Heart left ventricle (tissue), 16 donors: ENCODE data around the gene AP3S1. TPM values are rescaled to one million over a fixed set of nuclear protein-coding genes. Genes with fewer than 3 reads are reported as not detected.
"Not testable (repeated sequence)": the region's sequence is repeated elsewhere in the genome, so short reads cannot be mapped to it uniquely, and the experiment has no call there.

Source experiments
- ATAC-seq, 4 donors: fragments of 200-7000 bp; cut with Tn5 transposase; one replicate each; pipeline ENCODE4 v1.9.1; 2020 to 2022; ENCODE audit warnings: moderate library complexity in 4 of 4, mild to moderate bottlenecking in 3 of 4, moderate number of reproducible peaks in 1 of 4
- DNase-seq, 5 donors: peaks; one replicate each; pipeline ENCODE4 v3.0.0-alpha.2; 2020
- H3K27ac ChIP-seq, 12 donors: fragments of 200-600 bp; sonication (generic) in 4 of 12; one replicate each; pipeline versions ENCODE4 v1.5.0 to v1.8.0; 2016 to 2022; ENCODE audit warnings: mild to moderate bottlenecking in 2 of 12
- H3K27me3 ChIP-seq, 9 donors: fragments of 200-600 bp; sonication (generic) in 2 of 9; one replicate each; pipeline versions ENCODE4 v1.5.1 to v1.8.0; 2016 to 2022; ENCODE audit warnings: mild to moderate bottlenecking in 3 of 9
- H3K36me3 ChIP-seq, 9 donors: fragments of 200-600 bp; sonication (generic) in 2 of 9; one replicate each; pipeline versions ENCODE4 v1.5.0 to v1.8.0; 2018 to 2022; ENCODE audit warnings: mild to moderate bottlenecking in 2 of 9
- H3K4me1 ChIP-seq, 12 donors: fragments of 200-600 bp; sonication (generic) in 4 of 12; one replicate each; pipeline versions ENCODE4 v1.5.0 to v1.8.0; 2016 to 2022; ENCODE audit warnings: mild to moderate bottlenecking in 3 of 12
- H3K4me3 ChIP-seq, 12 donors: fragments of 200-600 bp; sonication (generic) in 4 of 12; one replicate each; pipeline versions ENCODE4 v1.5.0 to v1.8.0; 2017 to 2022; ENCODE audit warnings: mild to moderate bottlenecking in 9 of 12, moderate library complexity in 4 of 12
- H3K9me3 ChIP-seq, 12 donors: fragments of 200-600 bp; sonication (generic) in 4 of 12; one replicate each; pipeline versions ENCODE4 v1.5.0 to v1.8.0; 2016 to 2022; ENCODE audit warnings: mild to moderate bottlenecking in 1 of 12
- POLR2A ChIP-seq, 2 donors: fragments of 450-650 bp; IDR thresholded peaks; one replicate each; pipeline ENCODE4 v1.6.1; 2017; ENCODE audit warnings: antibody characterized with exemption in 2 of 2, mild to moderate bottlenecking in 2 of 2, moderate library complexity in 2 of 2
- WGBS, 4 donors: extraction: QIAGEN DNeasy Blood & Tissue Kit in 2 of 4; methylation state at CpG; one replicate each; pipeline versions ENCODE4 v1.1.5 to v1.1.7; 2013 to 2018; 5-methylcytosine and 5-hydroxymethylcytosine counted together
- intact Hi-C, 10 donors: fragments of 100-400 bp; cut with DNase I; formaldehyde crosslinking; loops; one replicate each; pipeline versions ENCODE4 v1.11.1 to v1.14.2; 2022
- polyA plus RNA-seq, 2 donors: library from polyadenylated mRNA; stranded (reverse); fragments of 200-250 nt; gene quantifications; one replicate each; pipeline ENCODE4 v1.2.3, GENCODE V29; 2013
- total RNA-seq, 9 donors: library from RNA; depleted of rRNA in 2 of 9; stranded (reverse); fragments of >200 nt in 2 of 9; fragmentation: NEBNext Ultra II Directional in 3 of 9; extraction: Animal tissue kit (Norgen Biotek cat#: 25700) in 3 of 9; gene quantifications; one replicate each; pipeline versions ENCODE4 v1.1.0 to v1.2.4, GENCODE V29; 2016 to 2023
- TF ChIP-seq, protein P1 (sequence below), 12 donors: fragments of 200-600 bp; sonication (generic) in 4 of 12; IDR thresholded peaks; one replicate each; pipeline versions ENCODE4 v1.5.0 to v1.8.0; 2018 to 2022; ENCODE audit warnings: antibody characterized with exemption in 12 of 12, mild to moderate bottlenecking in 5 of 12
- donor health status: ischemic (EF 13 %, LVEDD 7.1; RV severe dilation, severe dysfunction).
- donor health status: healthy with polysubstance abuse.
- donor health status: DM: no; HTN: yes; CAD: no.
- donor health status: DM: no; HTN: no; CAD: no.
- donor health status: ischemic (EF 25% LVEDD 6.9; RV normal size, moderate dysfunction).
- donor health status: ischemic (EF 25% LVEDD 5.7; RV mildly dilated, moderate dysfunction).
- donor health status: healthy.
- donor health status: DM: yes; HTN: yes; CAD: no.
- donor health status: ischemic (EF 35%, LVEDD 5.7; RV mildly dilated, moderate dysfunction).
- donor health status: nonischemic (EF 11% LVEDD 7.7; RV severe dilation, severe dysfunction).
- donor health status: DM: yes; HTN: yes; CAD: no.
- donor health status: PGD.
- donor health status: ischemic (EF 29% LVEDD 5.4; RV normal size, mild dysfunction).
- donor health status: nonischemic (EF 23%, LVEDD 6.1; RV moderate dilation, normal function).

Gene AP3S1
- total and polyA plus RNA-seq, 11 donors, result 20.3 to 56.4 (median 46.4) TPM

- Histone ChIP-seq H3K4me1 (no peaks in the 10 kb centered on the region), H3K4me3 (no peak overlapping the region), H3K36me3 (peaks cover 0 to 63% (median 0%) of the 10 kb centered on the region in 9 donors), H3K27ac (no peak overlapping the region), H3K27me3 (peaks cover 0 to 7% (median 0%) of the 10 kb centered on the region in 9 donors), H3K9me3 (no peaks in the 10 kb centered on the region)
- ATAC-seq (no peak), DNase-seq (no peak)
- TF ChIP-seq, protein P1, sequence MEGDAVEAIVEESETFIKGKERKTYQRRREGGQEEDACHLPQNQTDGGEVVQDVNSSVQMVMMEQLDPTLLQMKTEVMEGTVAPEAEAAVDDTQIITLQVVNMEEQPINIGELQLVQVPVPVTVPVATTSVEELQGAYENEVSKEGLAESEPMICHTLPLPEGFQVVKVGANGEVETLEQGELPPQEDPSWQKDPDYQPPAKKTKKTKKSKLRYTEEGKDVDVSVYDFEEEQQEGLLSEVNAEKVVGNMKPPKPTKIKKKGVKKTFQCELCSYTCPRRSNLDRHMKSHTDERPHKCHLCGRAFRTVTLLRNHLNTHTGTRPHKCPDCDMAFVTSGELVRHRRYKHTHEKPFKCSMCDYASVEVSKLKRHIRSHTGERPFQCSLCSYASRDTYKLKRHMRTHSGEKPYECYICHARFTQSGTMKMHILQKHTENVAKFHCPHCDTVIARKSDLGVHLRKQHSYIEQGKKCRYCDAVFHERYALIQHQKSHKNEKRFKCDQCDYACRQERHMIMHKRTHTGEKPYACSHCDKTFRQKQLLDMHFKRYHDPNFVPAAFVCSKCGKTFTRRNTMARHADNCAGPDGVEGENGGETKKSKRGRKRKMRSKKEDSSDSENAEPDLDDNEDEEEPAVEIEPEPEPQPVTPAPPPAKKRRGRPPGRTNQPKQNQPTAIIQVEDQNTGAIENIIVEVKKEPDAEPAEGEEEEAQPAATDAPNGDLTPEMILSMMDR (IDR thresholded peaks at IDR 0.05), result no peak
- TF ChIP-seq POLR2A (IDR thresholded peaks at IDR 0.05), result no peak
- WGBS, 4 donors, result 73 to 90% (median 81%) methylated on average over 2 of the region's 2 CpGs
- intact Hi-C loops, result no loop called here
These were observed 34.6 kb upstream of the AP3S1 start for GRCh38 chr5:115806986-115807653.

- Histone ChIP-seq H3K4me3 (no peak overlapping the region), H3K36me3 (peaks cover 0 to 64% (median 0%) of the 10 kb centered on the region in 9 donors), H3K9me3 (no peaks in the 10 kb centered on the region), H3K4me1 (no peaks in the 10 kb centered on the region), H3K27me3 (peaks cover 0 to 10% (median 0%) of the 10 kb centered on the region in 9 donors), H3K27ac (no peak overlapping the region)
- no peak for TF ChIP-seq POLR2A (IDR thresholded peaks at IDR 0.05)
- TF ChIP-seq, protein P1 (IDR thresholded peaks at IDR 0.05), result no peak
- intact Hi-C loops, result no loop called here
- ATAC-seq (no peak), DNase-seq (no peak)
- WGBS, 4 donors, result 87 to 98% (median 90%) methylated on average over 2 of the region's 2 CpGs
These were observed 34.1 kb upstream of the AP3S1 start for GRCh38 chr5:115807654-115808052.

DNA sequence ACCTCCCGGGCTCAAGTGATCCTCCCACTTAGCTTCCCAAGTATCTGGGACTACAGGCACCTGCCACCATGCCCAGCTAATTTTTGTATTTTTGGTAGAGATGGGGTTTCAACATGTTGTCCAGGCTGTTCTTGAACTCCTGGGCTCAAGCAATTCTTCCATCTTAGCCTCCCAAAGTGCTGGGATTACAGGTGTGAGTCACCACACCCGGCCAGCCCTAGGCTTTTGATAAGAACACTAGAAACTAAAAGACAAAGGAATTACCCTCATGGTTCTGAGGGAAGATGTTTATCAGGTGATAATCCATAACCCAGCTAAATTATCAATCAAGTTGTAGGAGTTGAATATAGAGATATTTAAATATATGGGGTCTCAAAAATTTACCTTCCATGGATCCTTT lies 33.7 kb upstream of the AP3S1 start:
- DNase-seq, H3K9me3 ChIP-seq, intact Hi-C loops, ATAC-seq, H3K4me3 ChIP-seq, H3K4me1 ChIP-seq, H3K27ac ChIP-seq: not testable (repeated sequence)
- peaks cover 0 to 60% (median 0%) of the 10 kb centered on the region in 9 donors for H3K36me3 ChIP-seq
- WGBS, 4 donors, result 87 to 95% (median 91%) methylated on average over 2 of the region's 2 CpGs
- H3K27me3 ChIP-seq, result peaks cover 0 to 13% (median 0%) of the 10 kb centered on the region in 9 donors

- Histone ChIP-seq H3K4me3 (no peak overlapping the region), H3K27me3 (peaks cover 0 to 30% (median 10%) of the 10 kb centered on the region in 9 donors), H3K27ac (no peak overlapping the region), H3K36me3 (peaks cover 0 to 48% (median 0%) of the 10 kb centered on the region in 9 donors), H3K4me1 (peaks cover 0 to 8% (median 0%) of the 10 kb centered on the region in 12 donors), H3K9me3 (no peaks in the 10 kb centered on the region)
- ATAC-seq (no peak), DNase-seq (no peak)
- intact Hi-C loops, result no loop called here
- WGBS, 4 donors, result 63 to 72% (median 68%) methylated on average over 2 of the region's 2 CpGs
- TF ChIP-seq, protein P1 (IDR thresholded peaks at IDR 0.05), result no peak
- no peak for TF ChIP-seq POLR2A (IDR thresholded peaks at IDR 0.05)
These were observed 31.8 kb upstream of the AP3S1 start for GRCh38 chr5:115809946-115810345.

- no peak overlapping the region for H3K27ac ChIP-seq
- no peak for ATAC-seq
- TF ChIP-seq, protein P1 (IDR thresholded peaks at IDR 0.05), result no peak
- no peak for TF ChIP-seq POLR2A (IDR thresholded peaks at IDR 0.05)
- peaks cover 0 to 38% (median 19%) of the 10 kb centered on the region in 9 donors for H3K27me3 ChIP-seq
- no peak overlapping the region for H3K4me3 ChIP-seq
- intact Hi-C loops, result no loop called here
- no peak for DNase-seq
- no peaks in the 10 kb centered on the region for H3K9me3 ChIP-seq
- peaks cover 0 to 9% (median 0%) of the 10 kb centered on the region in 12 donors for H3K4me1 ChIP-seq
- peaks cover 0 to 41% (median 0%) of the 10 kb centered on the region in 9 donors for H3K36me3 ChIP-seq
These were observed 31.0 kb upstream of the AP3S1 start for GRCh38 chr5:115810761-115811160.
